NCI-H1417 (cell line): ENCODE measurements around the gene GRIA3.
"Not testable (repeated sequence)": the region's sequence is repeated elsewhere in the genome, so short reads cannot be mapped to it uniquely, and the experiment has no call there.

Experiments used
- DNase-seq, 3 experiments: peaks; one replicate each; lab custom pipeline; 2025; lab: John Stamatoyannopoulos, UW

The GRIA3 gene

GRCh38 chrX:123468481-123468880 lies 284.4 kb downstream of the GRIA3 start:
- no peak for DNase-seq

GRCh38 chrX:123475068-123475724 lies 291.1 kb downstream of the GRIA3 start:
- DNase-seq, result no peak

GRCh38 chrX:123476611-123477219 lies 292.6 kb downstream of the GRIA3 start:
- no peak for DNase-seq

GRCh38 chrX:123477673-123478072 lies 293.6 kb downstream of the GRIA3 start:
- no peak for DNase-seq

- no peak for DNase-seq
Observed at GRCh38 chrX:123481913-123482851, 298.1 kb downstream of the GRIA3 start.

GRCh38 chrX:123486297-123486696 lies 302.2 kb downstream of the GRIA3 start:
- DNase-seq, result peak in 1 of 3 experiments; percentile 36

GRCh38 chrX:123487236-123487635 lies 303.2 kb downstream of the GRIA3 start:
- no peak for DNase-seq

GRCh38 chrX:123487669-123488068 lies 303.6 kb downstream of the GRIA3 start:
- DNase-seq, result no peak

GRCh38 chrX:123489011-123489410 lies 304.9 kb downstream of the GRIA3 start:
- DNase-seq, result no peak

- DNase-seq, result no peak
Observed at GRCh38 chrX:123493857-123494256, 309.8 kb downstream of the GRIA3 start.

GRCh38 chrX:123499787-123500186 lies 315.7 kb downstream of the GRIA3 start:
- no peak for DNase-seq

- no peak for DNase-seq
Observed at GRCh38 chrX:123504047-123504446, 320.0 kb downstream of the GRIA3 start.

- no peak for DNase-seq
Observed at GRCh38 chrX:123504630-123505270, 320.7 kb downstream of the GRIA3 start.

GRCh38 chrX:123513585-123514278 lies 329.7 kb downstream of the GRIA3 start:
- DNase-seq, result no peak

- not testable (repeated sequence) for DNase-seq
Observed at GRCh38 chrX:123514279-123514640, 330.2 kb downstream of the GRIA3 start.

GRCh38 chrX:123518791-123519190 lies 334.7 kb downstream of the GRIA3 start:
- no peak for DNase-seq

- DNase-seq, result peak in 1 of 3 experiments; percentile 14
Observed at GRCh38 chrX:123525123-123525725, 341.1 kb downstream of the GRIA3 start.

GRCh38 chrX:123530726-123531125 lies 346.6 kb downstream of the GRIA3 start:
- not testable (repeated sequence) for DNase-seq
